SK-N-MC (cell line): ENCODE measurements around the gene HEPHL1.

Experiments used
- DNase-seq: peaks from one replicate; pipeline ENCODE4 v3.0.0-alpha.2; 2011; ENCODE audit warnings: low read depth, low spot score
- H3K27ac ChIP-seq: fragments of 200-600 bp; sonication (generic); 2 replicates; pipeline ENCODE4 v1.5.1; 2016; ENCODE audit warnings: mixed run types
- H3K36me3 ChIP-seq: fragments of 200-600 bp; sonication (generic); 2 replicates; pipeline ENCODE4 v1.6.1; 2017; ENCODE audit warnings: antibody characterized with exemption, low read length, mixed read lengths; ENCODE audit not compliant: insufficient read depth
- H3K4me3 ChIP-seq: fragments of 200-600 bp; sonication (generic); 2 replicates; pipeline ENCODE4 v1.5.1; 2016
- H3K9ac ChIP-seq: fragments of 200-600 bp; sonication (generic); 2 replicates; pipeline ENCODE4 v1.8.0; 2017; ENCODE audit warnings: mixed run types, mixed read lengths; ENCODE audit not compliant: insufficient read length
- H3K9me3 ChIP-seq: fragments of 200-600 bp; sonication (generic); 2 replicates; pipeline ENCODE4 v1.6.1; 2017; ENCODE audit warnings: low read depth, mild to moderate bottlenecking, antibody characterized with exemption, low read length, moderate library complexity, mixed read lengths
- EZH2 ChIP-seq: fragments of 200-600 bp; sonication (generic); IDR thresholded peaks from one replicate; pipeline ENCODE4 v1.6.1; 2017; ENCODE audit warnings: antibody characterized with exemption
- FOXP2 ChIP-seq: optimal IDR thresholded peaks from 2 replicates; pipeline ENCODE3; 2011; ENCODE audit warnings: mild to moderate bottlenecking, moderate library complexity; ENCODE audit not compliant: insufficient read depth; ENCODE audit errors: extremely low read length, control extremely low read depth
- POLR2AphosphoS5 ChIP-seq: IDR thresholded peaks from 2 replicates; pipeline ENCODE4 v1.6.1; 2012; ENCODE audit warnings: mild to moderate bottlenecking, low read depth, low read length, borderline replicate concordance

HEPHL1 gene

GRCh38 chr11:94060401-94060800 lies 39.2 kb downstream of the HEPHL1 start:
- Histone ChIP-seq H3K4me3 (no peak overlapping the region), H3K9me3 (no peaks in the 10 kb centered on the region), H3K9ac (no peak overlapping the region), H3K36me3 (no peaks in the 10 kb centered on the region), H3K27ac (no peak overlapping the region)
- no peak for TF ChIP-seq FOXP2
- no peak for TF ChIP-seq EZH2
- TF ChIP-seq POLR2AphosphoS5 = no peak
- DNase-seq = no peak

GRCh38 chr11:94062360-94062759 lies 41.2 kb downstream of the HEPHL1 start:
- TF ChIP-seq FOXP2 = no peak
- no peak for TF ChIP-seq POLR2AphosphoS5
- no peak for TF ChIP-seq EZH2
- no peaks in the 10 kb centered on the region for H3K9me3 ChIP-seq
- DNase-seq = no peak
- no peaks in the 10 kb centered on the region for H3K36me3 ChIP-seq
- H3K4me3 ChIP-seq = no peak overlapping the region
- H3K9ac ChIP-seq = no peak overlapping the region
- H3K27ac ChIP-seq = no peak overlapping the region

- no peaks in the 10 kb centered on the region for H3K9me3 ChIP-seq
- no peak for TF ChIP-seq FOXP2
- no peak for TF ChIP-seq EZH2
- no peak for TF ChIP-seq POLR2AphosphoS5
- H3K4me3 ChIP-seq = no peak overlapping the region
- no peak for DNase-seq
- H3K27ac ChIP-seq = no peak overlapping the region
- no peaks in the 10 kb centered on the region for H3K36me3 ChIP-seq
- no peak overlapping the region for H3K9ac ChIP-seq
Observed at GRCh38 chr11:94066901-94067429, 45.8 kb downstream of the HEPHL1 start.

GRCh38 chr11:94068764-94069163 lies 47.6 kb downstream of the HEPHL1 start:
- no peak for TF ChIP-seq POLR2AphosphoS5
- TF ChIP-seq FOXP2 = no peak
- no peak for TF ChIP-seq EZH2
- Histone ChIP-seq H3K36me3 (no peaks in the 10 kb centered on the region), H3K9me3 (no peaks in the 10 kb centered on the region), H3K4me3 (no peak overlapping the region), H3K27ac (no peak overlapping the region), H3K9ac (no peak overlapping the region)
- no peak for DNase-seq

- Histone ChIP-seq H3K4me3 (no peak overlapping the region), H3K36me3 (no peaks in the 10 kb centered on the region), H3K27ac (no peak overlapping the region), H3K9ac (no peak overlapping the region), H3K9me3 (no peaks in the 10 kb centered on the region)
- no peak for DNase-seq
- TF ChIP-seq POLR2AphosphoS5 = no peak
- no peak for TF ChIP-seq FOXP2
Observed at GRCh38 chr11:94077552-94078293, 56.6 kb downstream of the HEPHL1 start.

GRCh38 chr11:94084164-94084563 lies 63.0 kb downstream of the HEPHL1 start:
- TF ChIP-seq FOXP2 (no peak), EZH2 (no peak), POLR2AphosphoS5 (no peak)
- DNase-seq = no peak
- Histone ChIP-seq H3K9me3 (no peaks in the 10 kb centered on the region), H3K36me3 (no peaks in the 10 kb centered on the region), H3K27ac (no peak overlapping the region), H3K4me3 (no peak overlapping the region), H3K9ac (no peak overlapping the region)

GRCh38 chr11:94088906-94089305 lies 67.8 kb downstream of the HEPHL1 start:
- Histone ChIP-seq H3K9ac (no peak overlapping the region), H3K4me3 (no peak overlapping the region), H3K9me3 (no peaks in the 10 kb centered on the region), H3K36me3 (no peaks in the 10 kb centered on the region), H3K27ac (no peak overlapping the region)
- TF ChIP-seq EZH2 (no peak), FOXP2 (no peak)
- no peak for DNase-seq

GRCh38 chr11:94089341-94089740 lies 68.2 kb downstream of the HEPHL1 start:
- no peak for DNase-seq
- Histone ChIP-seq H3K27ac (no peak overlapping the region), H3K9ac (no peak overlapping the region), H3K36me3 (no peaks in the 10 kb centered on the region), H3K9me3 (no peaks in the 10 kb centered on the region), H3K4me3 (no peak overlapping the region)
- TF ChIP-seq POLR2AphosphoS5 (no peak), FOXP2 (no peak)

GRCh38 chr11:94090401-94090800 lies 69.2 kb downstream of the HEPHL1 start:
- Histone ChIP-seq H3K4me3 (no peak overlapping the region), H3K9me3 (no peaks in the 10 kb centered on the region), H3K27ac (no peak overlapping the region), H3K36me3 (no peaks in the 10 kb centered on the region), H3K9ac (no peak overlapping the region)
- no peak for DNase-seq
- TF ChIP-seq EZH2 (no peak), FOXP2 (no peak), POLR2AphosphoS5 (no peak)
